HG02970 (cell line): Measurements from ENCODE around the gene ADORA2A.

Experiments used
- ATAC-seq: cut with Tn5 transposase; IDR thresholded peaks from one replicate; pipeline ENCODE4 v1.9.1; 2021; ENCODE audit warnings: mild to moderate bottlenecking, moderate library complexity, moderate number of reproducible peaks; ENCODE audit not compliant: unreplicated experiment, low FRiP score

ADORA2A gene

DNA sequence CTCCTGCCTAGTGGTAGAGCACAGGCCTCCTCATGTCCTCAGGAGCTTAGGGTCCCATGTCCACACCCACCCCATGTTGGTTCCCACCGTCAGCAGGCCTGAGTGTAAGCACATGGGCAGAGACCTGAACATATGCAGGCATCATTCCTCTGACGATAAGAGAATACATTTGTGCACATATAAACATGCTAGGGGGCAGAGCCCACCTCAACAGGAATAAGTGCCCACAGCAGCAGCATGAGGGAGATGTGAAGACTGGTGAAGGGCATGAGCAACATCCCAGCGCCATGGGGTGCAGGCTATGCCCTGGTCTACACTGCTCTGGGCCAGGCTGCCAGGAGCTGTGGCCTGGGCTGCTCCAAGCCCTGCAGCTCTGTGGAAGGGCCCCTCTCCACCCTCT, 16.9 kb downstream of the ADORA2A start:
- no peak for ATAC-seq

DNA sequence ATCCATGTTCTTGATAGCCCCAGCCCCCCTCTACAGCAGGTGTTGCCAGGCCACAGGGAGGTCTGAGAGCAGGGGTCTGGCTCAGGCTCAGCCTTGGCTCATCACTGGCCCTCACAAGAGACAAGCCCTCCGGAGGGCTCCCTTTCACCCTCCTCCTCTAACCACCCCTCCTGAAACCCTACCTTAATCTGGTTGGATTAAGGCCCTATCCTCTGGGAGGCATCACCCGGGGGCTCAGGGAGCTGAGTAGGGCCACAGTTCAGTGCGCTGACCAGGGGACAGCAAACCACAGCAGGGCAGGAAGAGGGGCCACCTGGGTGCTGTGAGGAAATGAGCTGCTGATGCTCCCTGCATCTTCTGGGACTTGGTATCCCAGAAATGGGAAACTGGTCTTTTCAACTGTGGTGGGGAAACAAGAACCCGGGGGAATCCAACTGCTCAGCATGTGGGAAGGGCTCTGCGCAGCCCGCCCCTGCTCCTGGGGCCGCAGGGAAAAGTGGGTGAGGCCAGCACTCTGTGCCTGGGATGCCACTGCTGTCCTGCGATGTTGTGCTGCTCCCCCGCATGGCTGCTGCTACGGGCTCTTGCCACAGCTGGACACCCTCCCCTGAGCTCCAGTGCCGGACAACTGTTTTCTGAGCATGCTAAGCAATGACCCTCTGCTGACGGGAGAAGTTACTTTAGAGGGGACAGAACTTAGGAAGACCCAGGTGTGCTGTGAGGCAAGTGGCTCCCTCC, 17.5 kb downstream of the ADORA2A start:
- no peak for ATAC-seq

- no peak for ATAC-seq
Observed at GRCh38 chr22:24445481-24446259, 18.3 kb downstream of the ADORA2A start.

GRCh38 chr22:24446260-24446611, 18.8 kb downstream of the ADORA2A start:
- ATAC-seq = no peak

DNA sequence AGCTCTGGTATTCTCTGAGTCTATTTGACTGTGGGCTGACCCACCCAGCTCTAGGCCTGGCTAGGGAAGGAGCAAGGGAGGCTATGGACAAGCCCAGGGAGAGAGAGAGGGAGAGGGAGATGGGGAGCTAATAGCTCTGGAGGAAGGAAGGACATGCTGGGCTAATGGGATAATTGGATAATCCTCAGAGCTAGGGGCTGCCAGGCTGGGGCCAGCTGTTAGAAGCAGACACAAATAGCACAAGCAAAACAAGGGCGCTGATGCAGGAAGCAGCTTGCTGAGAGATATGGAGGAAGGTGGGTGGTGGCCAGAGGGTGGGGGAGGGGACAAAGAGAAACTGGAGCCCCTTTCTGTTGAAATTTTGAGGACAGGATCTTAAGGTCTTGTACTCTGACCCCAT, 23.2 kb downstream of the ADORA2A start:
- ATAC-seq = no peak

DNA sequence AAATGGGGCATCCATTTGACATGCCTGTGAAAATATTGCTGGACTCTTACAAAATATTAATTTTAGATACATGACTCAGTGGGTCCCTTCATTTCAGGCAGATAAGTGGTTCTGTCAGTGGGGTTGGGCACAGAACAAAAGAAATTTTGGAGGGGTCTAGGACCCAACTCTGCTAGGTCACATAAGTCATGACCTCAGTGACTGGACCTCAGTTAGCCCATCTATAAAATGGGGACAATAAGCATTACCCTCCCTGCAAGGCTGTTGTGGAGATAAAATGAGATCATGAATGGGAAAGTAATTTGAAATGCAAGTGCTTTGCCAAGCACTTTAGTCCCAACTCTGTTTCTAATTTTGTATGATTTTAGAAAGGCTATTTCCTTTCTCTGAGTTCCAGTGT, 23.8 kb downstream of the ADORA2A start:
- ATAC-seq = no peak

DNA sequence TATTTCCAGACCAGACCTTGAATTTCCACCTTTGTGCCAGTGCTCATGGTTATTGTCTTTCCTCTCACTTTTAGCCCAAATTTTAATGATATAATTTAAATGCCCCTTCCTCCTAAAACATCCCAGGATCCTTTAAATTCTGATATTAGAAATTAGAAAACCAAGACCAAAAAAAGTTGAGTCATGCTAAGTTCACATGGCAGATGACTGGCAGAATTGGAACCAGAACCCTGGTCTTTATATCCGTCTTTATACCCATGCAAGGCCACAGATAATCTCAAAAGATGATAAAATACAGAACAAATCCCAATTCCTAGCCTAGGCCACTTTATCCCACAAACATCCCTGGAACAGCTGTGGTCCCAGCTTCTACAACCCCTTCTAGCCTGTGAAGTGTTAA, 26.5 kb downstream of the ADORA2A start:
- no peak for ATAC-seq

DNA sequence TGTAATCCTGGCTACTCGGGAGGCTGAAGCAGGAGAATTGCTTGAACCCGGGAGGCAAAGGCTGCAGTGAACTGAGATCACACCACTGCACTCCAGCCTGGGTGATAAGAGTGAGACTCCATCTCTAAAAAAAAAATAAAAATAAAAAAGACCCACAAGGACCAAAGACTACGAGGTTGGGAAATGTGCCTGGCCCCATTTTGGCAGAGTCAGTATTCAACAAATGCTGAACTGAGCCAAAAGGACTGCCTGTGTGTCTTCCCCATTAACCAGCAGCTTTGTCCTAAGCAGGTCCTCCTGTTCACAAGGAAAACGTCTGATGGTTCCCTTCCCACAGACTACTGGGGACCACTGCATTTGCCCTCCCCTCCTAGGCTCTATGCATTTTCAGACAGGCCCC, 27.6 kb downstream of the ADORA2A start:
- no peak for ATAC-seq

- ATAC-seq = no peak
Observed at GRCh38 chr22:24455751-24456426, 28.5 kb downstream of the ADORA2A start.

GRCh38 chr22:24457894-24458420, 30.6 kb downstream of the ADORA2A start:
- ATAC-seq = no peak

- no peak for ATAC-seq
Observed at GRCh38 chr22:24459911-24460310, 32.5 kb downstream of the ADORA2A start.

DNA sequence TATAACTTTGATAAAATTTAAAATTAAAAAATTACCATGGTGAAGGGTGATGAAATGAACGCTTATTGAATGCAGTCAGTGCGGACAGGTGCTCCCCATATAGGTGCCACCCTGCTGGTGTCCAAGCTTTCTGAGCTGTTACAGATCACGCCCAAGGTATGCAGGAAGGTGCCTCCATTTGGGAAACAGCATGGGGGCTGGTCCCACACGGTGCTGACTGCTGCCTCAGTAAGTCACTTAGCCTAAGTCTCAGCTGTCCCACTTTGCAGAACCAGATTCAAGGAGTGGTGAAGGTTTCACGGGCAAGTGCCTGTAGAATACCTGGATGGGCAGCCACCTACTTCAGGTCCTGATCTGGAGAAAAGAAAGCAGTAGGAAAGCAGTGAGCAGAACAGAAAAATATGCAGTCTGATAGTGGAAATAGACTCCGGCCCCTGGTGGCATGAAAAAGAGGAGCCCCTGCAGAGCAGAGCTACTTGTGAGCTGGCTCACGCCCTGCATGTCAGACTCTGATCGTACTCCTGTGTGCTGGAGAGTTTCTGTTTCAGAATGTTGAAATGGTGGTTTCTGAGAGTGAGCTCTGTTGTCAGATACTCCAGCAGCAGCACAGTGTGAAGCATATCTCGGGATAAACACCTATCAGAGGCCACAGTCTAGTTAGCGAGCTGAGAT, 33.2 kb downstream of the ADORA2A start:
- no peak for ATAC-seq

DNA sequence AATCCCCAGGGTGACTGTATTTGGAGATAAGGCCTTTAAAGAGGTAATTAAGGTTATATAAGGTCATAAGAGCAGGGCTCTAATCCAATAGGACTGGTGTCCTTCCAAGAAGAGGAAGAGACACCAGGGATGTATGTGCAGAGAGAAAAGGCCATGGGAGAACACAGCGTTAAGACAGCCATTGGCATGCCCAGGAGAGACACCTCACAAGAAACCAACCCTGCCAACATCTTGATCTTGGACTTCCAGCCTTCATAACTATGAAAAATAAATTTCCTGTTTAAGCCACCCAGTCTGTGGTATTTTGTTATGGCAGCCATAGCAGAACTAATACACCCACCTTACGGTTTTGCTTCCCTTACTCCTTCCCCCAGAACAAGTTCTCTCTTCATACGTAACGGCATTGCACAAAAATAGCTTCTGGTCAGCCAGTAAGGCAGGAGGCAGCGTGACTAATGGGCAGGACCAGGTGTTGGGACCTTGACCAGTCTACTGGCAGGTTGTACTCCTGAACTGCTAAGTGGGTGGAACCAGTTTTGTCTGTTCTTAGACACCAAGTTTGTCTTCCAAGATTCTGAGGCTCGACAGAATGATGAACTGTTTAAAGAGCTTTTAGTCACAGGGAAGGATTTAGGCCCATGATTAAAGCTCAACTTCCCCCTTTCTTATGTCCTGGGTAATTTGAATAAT, 35.8 kb downstream of the ADORA2A start:
- ATAC-seq = no peak

GRCh38 chr22:24465566-24465965, 38.2 kb downstream of the ADORA2A start:
- ATAC-seq = no peak

DNA sequence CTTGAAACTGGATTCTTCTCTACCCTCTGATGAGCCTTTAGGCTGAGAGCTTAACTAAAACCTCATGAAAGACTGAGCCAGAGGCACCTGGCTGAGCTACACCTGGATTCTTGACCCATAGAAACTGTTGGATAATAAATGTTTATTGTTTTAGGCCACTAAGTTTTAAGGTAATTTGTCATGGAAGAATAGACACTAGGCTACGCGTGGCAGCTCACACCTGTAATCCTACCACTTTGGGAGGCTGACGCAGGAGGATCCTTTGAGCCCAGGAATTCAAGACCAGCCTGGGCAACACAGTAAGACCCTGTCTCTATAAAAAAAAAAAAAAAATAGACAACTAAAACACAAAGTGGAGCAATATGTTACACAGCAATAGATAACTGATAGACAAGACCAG, 38.6 kb downstream of the ADORA2A start:
- ATAC-seq = no peak

DNA sequence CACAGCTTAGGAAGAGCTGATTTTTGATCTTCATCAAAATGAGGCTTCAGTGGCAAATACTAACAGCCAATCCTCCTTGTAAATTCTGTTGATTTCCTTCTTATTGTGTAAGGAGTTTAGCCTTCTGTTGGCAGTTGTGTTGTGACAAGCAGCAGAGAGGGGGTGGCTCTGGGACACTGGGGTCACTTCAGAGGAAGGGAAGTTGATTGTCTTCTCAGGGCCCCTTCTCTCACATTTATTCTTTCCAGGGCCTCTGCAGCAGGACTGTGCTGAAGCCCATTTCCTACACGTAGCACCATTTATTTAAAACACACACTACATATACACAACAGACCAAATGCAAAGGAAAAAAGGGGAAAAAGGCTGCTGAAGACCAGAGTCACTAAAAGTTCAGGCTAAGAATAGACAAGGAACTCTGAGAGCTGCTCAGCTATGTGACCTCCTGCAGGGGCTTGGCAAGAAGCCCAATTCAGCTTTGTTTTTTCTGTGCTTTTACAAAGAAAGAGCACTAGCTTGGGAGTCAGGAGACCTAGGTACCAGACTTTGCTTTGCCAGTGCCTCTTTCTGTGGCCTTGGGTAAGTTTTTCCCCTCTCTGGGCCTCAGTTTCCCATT, 39.4 kb downstream of the ADORA2A start:
- ATAC-seq = no peak

GRCh38 chr22:24467340-24467739, 39.9 kb downstream of the ADORA2A start:
- no peak for ATAC-seq

- no peak for ATAC-seq
Observed at GRCh38 chr22:24471570-24471969, 44.2 kb downstream of the ADORA2A start.

- ATAC-seq = no peak
Observed at GRCh38 chr22:24473284-24473683, 45.9 kb downstream of the ADORA2A start.

DNA sequence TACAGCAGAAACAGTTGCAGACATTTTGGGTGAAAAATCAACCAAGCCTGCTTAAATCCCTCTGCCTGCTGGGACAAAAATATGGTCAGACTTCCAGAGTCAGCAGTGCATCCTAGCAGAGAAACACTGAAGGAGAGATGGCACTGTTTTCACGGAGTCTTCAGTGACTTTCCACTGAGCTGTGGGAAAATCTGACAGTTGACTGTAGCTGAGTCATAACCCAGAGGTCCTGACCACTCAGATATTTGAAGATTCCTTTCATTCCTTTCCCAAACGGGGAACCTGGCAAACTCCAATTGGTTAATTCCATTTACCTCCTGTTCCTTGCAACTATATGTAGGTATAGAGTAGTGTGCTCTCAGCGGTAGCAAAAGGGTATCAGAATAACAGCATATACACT, 46.8 kb downstream of the ADORA2A start:
- ATAC-seq = no peak
